ENCODE data around the gene BASP1. TPM values are rescaled to one million over a fixed set of nuclear protein-coding genes. Genes with fewer than 3 reads are reported as not detected.

BASP1 gene
- total and polyA plus RNA-seq, 10 of the 15 experiments (the other 5 are each of a cell fraction or from before 2014, with no cell fraction given), result 27.3 to 190 (median 102) TPM

DNA sequence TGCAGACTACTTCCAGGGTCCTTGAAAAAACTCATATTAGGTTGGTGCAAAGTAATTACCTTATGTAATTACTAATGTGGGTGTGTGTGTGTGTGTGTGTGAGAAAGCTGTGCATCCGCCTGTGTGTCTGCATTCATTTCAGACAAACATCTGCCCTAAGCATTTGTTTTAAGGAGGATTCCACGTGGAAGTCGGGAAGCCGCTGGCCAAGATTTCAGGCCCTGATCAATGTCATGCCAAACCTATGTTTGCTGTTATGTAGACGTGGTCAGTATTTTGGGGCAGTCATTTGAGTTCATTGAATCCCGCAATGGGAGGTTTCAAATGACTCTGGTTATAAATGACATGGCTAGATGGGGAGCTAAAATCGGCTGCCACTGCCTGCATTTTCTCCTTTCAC, 33.6 kb upstream of the BASP1 start:
- ChIA-PET POLR2A (interaction anchor here (0.6 kb wide), 1 partner anchor 11 kb away, joined by 5 read pairs; no protein-coding TSS in a partner anchor), CTCF (no interaction called here), RAD21 (ENCODE audit: unreplicated experiment) (no interaction called here), SMC1A (ENCODE audit: uncharacterized antibody, unreplicated experiment) (no interaction called here)
- no peak overlapping the region for H3K4me3 ChIP-seq
- H3K27ac ChIP-seq (ENCODE audit: control insufficient read depth, insufficient read depth), result no peak overlapping the region
- no peaks in the 10 kb centered on the region for H3K79me2 ChIP-seq (ENCODE audit: control insufficient read depth, insufficient read depth, low read length)
- FAIRE-seq (no peak), DNase-seq (ENCODE audit: low read depth, low spot score) (no peak), ATAC-seq (no peak)
- H2AFZ ChIP-seq (ENCODE audit: control insufficient read depth, low read depth, low read length), result no peak overlapping the region
- H3K9ac ChIP-seq (ENCODE audit: control insufficient read depth, insufficient read depth, low read length), result no peak overlapping the region
- no peaks in the 10 kb centered on the region for H3K4me1 ChIP-seq (ENCODE audit: control insufficient read depth, insufficient read depth, low read length)
- no peaks in the 10 kb centered on the region for H3K9me3 ChIP-seq (replicated peaks; ENCODE audit: control insufficient read depth, insufficient read depth, low read length)
- no peak overlapping the region for H3K4me2 ChIP-seq (ENCODE audit: control insufficient read depth, insufficient read depth)
- no peaks in the 10 kb centered on the region for H4K20me1 ChIP-seq (ENCODE audit: control insufficient read depth, insufficient read depth)
- no peaks in the 10 kb centered on the region; a peak in 1 of 4 replicates for H3K27me3 ChIP-seq (replicated peaks in 1 of 2; ENCODE audit: control insufficient read depth in 2 of 2, insufficient read depth in 2 of 2, low read length in 1 of 2)
- intact Hi-C loops (cut with micrococcal nuclease; ENCODE audit: unreplicated experiment), result no loop called here
- BruUV-seq (replicated peaks), result no TSS peak
- in situ Hi-C loops (cut with MboI), result loop anchor here (10.0 kb wide), 1 partner anchor 249 kb away; the partner anchor contains the start of gene MYO10
- H3K36me3 ChIP-seq (ENCODE audit: control insufficient read depth in 2 of 2, insufficient read depth in 2 of 2, low read length in 1 of 2), result no peaks in the 10 kb centered on the region
- 58% methylated on average over 7 of the region's 7 CpGs for WGBS (ENCODE audit: insufficient coverage, insufficient replicate concordance, low lambda C conversion rate, missing lambda C conversion rate)
- TF ChIP-seq HDAC6 (IDR thresholded peaks at IDR 0.05; ENCODE audit: unreplicated experiment) (no peak), EZH2 (IDR thresholded peaks at IDR 0.05; ENCODE audit: borderline replicate concordance, control insufficient read depth, low read depth, low read length) (no peak), ATF7 (IDR thresholded peaks at IDR 0.05; ENCODE audit: low read depth) (no peak), JUND (IDR thresholded peaks at IDR 0.05; ENCODE audit: low read depth, low read length) (no peak), FOXK2 (IDR thresholded peaks at IDR 0.05) (no peak), HDGF (IDR thresholded peaks at IDR 0.05) (no peak), EED (IDR thresholded peaks at IDR 0.05; ENCODE audit: low read depth) (no peak), YY1 (IDR thresholded peaks at IDR 0.05; ENCODE audit: low read depth, low read length) (no peak), CHD1 (IDR thresholded peaks at IDR 0.05; ENCODE audit: low read depth, low read length) (no peak), SIN3A (IDR thresholded peaks at IDR 0.05; ENCODE audit: low read depth, low read length) (no peak)
- TF ChIP-seq, protein P1, sequence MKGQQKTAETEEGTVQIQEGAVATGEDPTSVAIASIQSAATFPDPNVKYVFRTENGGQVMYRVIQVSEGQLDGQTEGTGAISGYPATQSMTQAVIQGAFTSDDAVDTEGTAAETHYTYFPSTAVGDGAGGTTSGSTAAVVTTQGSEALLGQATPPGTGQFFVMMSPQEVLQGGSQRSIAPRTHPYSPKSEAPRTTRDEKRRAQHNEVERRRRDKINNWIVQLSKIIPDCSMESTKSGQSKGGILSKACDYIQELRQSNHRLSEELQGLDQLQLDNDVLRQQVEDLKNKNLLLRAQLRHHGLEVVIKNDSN (IDR thresholded peaks at IDR 0.05; ENCODE audit: borderline replicate concordance, extremely low read length, insufficient read depth, low read depth, low read length), result no peak
- TF ChIP-seq, protein P2, sequence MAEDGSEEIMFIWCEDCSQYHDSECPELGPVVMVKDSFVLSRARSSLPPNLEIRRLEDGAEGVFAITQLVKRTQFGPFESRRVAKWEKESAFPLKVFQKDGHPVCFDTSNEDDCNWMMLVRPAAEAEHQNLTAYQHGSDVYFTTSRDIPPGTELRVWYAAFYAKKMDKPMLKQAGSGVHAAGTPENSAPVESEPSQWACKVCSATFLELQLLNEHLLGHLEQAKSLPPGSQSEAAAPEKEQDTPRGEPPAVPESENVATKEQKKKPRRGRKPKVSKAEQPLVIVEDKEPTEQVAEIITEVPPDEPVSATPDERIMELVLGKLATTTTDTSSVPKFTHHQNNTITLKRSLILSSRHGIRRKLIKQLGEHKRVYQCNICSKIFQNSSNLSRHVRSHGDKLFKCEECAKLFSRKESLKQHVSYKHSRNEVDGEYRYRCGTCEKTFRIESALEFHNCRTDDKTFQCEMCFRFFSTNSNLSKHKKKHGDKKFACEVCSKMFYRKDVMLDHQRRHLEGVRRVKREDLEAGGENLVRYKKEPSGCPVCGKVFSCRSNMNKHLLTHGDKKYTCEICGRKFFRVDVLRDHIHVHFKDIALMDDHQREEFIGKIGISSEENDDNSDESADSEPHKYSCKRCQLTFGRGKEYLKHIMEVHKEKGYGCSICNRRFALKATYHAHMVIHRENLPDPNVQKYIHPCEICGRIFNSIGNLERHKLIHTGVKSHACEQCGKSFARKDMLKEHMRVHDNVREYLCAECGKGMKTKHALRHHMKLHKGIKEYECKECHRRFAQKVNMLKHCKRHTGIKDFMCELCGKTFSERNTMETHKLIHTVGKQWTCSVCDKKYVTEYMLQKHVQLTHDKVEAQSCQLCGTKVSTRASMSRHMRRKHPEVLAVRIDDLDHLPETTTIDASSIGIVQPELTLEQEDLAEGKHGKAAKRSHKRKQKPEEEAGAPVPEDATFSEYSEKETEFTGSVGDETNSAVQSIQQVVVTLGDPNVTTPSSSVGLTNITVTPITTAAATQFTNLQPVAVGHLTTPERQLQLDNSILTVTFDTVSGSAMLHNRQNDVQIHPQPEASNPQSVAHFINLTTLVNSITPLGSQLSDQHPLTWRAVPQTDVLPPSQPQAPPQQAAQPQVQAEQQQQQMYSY (CRISPR knock-in tag; IDR thresholded peaks at IDR 0.05), result no peak
